ACC112 (cell line): ENCODE results near the gene STN1.

Source experiments
- H2AFZ ChIP-seq: fragments of 200-600 bp; sonication (generic); one replicate; pipeline ENCODE4 v1.6.0; 2017; ENCODE audit warnings: antibody characterized with exemption, low read length; ENCODE audit not compliant: unreplicated experiment
- H3K27ac ChIP-seq: fragments of 200-600 bp; sonication (generic); 2 replicates; pipeline ENCODE4 v1.5.1; 2014; ENCODE audit warnings: low read depth, mild to moderate bottlenecking, antibody characterized with exemption, low read length, moderate library complexity
- H3K27me3 ChIP-seq: fragments of 200-600 bp; sonication (generic); 2 replicates; pipeline ENCODE4 v1.6.1; 2014; ENCODE audit warnings: mild to moderate bottlenecking, antibody characterized with exemption, low read length, moderate library complexity, mixed read lengths; ENCODE audit not compliant: insufficient read depth
- H3K36me3 ChIP-seq: fragments of 200-600 bp; sonication (generic); 2 replicates; pipeline ENCODE4 v1.6.1; 2016; ENCODE audit warnings: mild to moderate bottlenecking, antibody characterized with exemption, low read length, moderate library complexity, mixed read lengths; ENCODE audit not compliant: insufficient read depth
- H3K4me1 ChIP-seq: fragments of 200-600 bp; sonication (generic); one replicate; pipeline ENCODE4 v1.6.1; 2016; ENCODE audit warnings: low read length, mixed read lengths; ENCODE audit not compliant: insufficient read depth, unreplicated experiment, control insufficient read depth
- H3K4me3 ChIP-seq: fragments of 200-600 bp; sonication (generic); 2 replicates; pipeline ENCODE4 v1.5.1; 2014; ENCODE audit warnings: mild to moderate bottlenecking, low read depth, low read length
- H3K79me2 ChIP-seq: fragments of 200-600 bp; sonication (generic); one replicate; pipeline ENCODE4 v1.6.0; 2016; ENCODE audit warnings: low read length; ENCODE audit not compliant: control insufficient read depth, unreplicated experiment, insufficient read depth

STN1 gene

GRCh38 chr10:103869336-103869735, 48.6 kb downstream of the STN1 start:
- Histone ChIP-seq H3K4me1 (no peaks in the 10 kb centered on the region), H3K4me3 (no peak overlapping the region), H3K36me3 (no peaks in the 10 kb centered on the region), H2AFZ (no peak overlapping the region), H3K79me2 (no peaks in the 10 kb centered on the region), H3K27me3 (0 out of 2 replicates have a peak, but pooled peaks cover 5% of the 10 kb centered on the region), H3K27ac (no peak overlapping the region)

- Histone ChIP-seq H3K4me1 (no peaks in the 10 kb centered on the region), H3K79me2 (no peaks in the 10 kb centered on the region), H2AFZ (no peak overlapping the region), H3K27ac (no peak overlapping the region), H3K27me3 (0 out of 2 replicates have a peak, but pooled peaks cover 5% of the 10 kb centered on the region), H3K4me3 (no peak overlapping the region), H3K36me3 (no peaks in the 10 kb centered on the region)
These were observed 49.8 kb downstream of the STN1 start for GRCh38 chr10:103868200-103868599.

DNA sequence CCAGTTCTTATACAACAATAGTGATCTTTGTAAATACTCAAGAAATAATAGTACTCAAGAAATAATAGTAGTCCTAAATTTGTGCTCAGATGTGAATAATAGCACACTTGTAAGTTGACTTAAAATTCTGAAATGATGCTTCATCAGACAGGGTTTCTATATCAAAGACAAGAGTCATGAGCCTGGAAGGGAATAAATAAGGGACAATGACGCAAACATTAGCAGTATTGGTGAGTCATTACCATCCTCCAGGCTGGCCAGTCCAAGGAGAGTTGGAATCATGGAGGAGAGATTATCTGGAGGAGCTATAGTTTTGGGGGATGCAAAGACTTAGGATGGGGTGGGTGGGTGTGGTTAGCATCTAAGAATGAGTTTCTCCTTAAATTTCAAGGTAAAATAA, 56.5 kb downstream of the STN1 start:
- no peaks in the 10 kb centered on the region for H3K79me2 ChIP-seq
- H2AFZ ChIP-seq: no peak overlapping the region
- no peaks in the 10 kb centered on the region for H3K36me3 ChIP-seq
- H3K4me1 ChIP-seq: no peaks in the 10 kb centered on the region
- no peak overlapping the region for H3K4me3 ChIP-seq
- H3K27ac ChIP-seq: no peak overlapping the region
- H3K27me3 ChIP-seq: 0 out of 2 replicates have a peak, but pooled peaks cover 5% of the 10 kb centered on the region

- Histone ChIP-seq H3K27ac (no peak overlapping the region), H3K79me2 (no peaks in the 10 kb centered on the region), H3K4me3 (no peak overlapping the region), H3K4me1 (peaks cover under 1% of the 10 kb centered on the region), H2AFZ (no peak overlapping the region), H3K36me3 (no peaks in the 10 kb centered on the region), H3K27me3 (no peaks in the 10 kb centered on the region)
These were observed 58.6 kb downstream of the STN1 start for GRCh38 chr10:103859161-103860086.

GRCh38 chr10:103858360-103858759, 59.6 kb downstream of the STN1 start:
- Histone ChIP-seq H2AFZ (no peak overlapping the region), H3K4me3 (no peak overlapping the region), H3K27me3 (no peaks in the 10 kb centered on the region), H3K79me2 (no peaks in the 10 kb centered on the region), H3K4me1 (peaks cover 5% of the 10 kb centered on the region), H3K27ac (no peak overlapping the region), H3K36me3 (no peaks in the 10 kb centered on the region)

GRCh38 chr10:103856797-103857170, 61.2 kb downstream of the STN1 start:
- H3K27ac ChIP-seq: no peak overlapping the region
- no peaks in the 10 kb centered on the region for H3K27me3 ChIP-seq
- H3K4me1 ChIP-seq: peaks cover 10% of the 10 kb centered on the region
- H3K79me2 ChIP-seq: no peaks in the 10 kb centered on the region
- no peak overlapping the region for H3K4me3 ChIP-seq
- no peak overlapping the region for H2AFZ ChIP-seq
- H3K36me3 ChIP-seq: no peaks in the 10 kb centered on the region

- H3K4me3 ChIP-seq: peak overlapping the region; percentile 79
- H2AFZ ChIP-seq: no peak overlapping the region
- peaks cover 10% of the 10 kb centered on the region for H3K4me1 ChIP-seq
- no peaks in the 10 kb centered on the region for H3K79me2 ChIP-seq
- no peak overlapping the region for H3K27ac ChIP-seq
- no peaks in the 10 kb centered on the region for H3K36me3 ChIP-seq
- H3K27me3 ChIP-seq: no peaks in the 10 kb centered on the region
These were observed 61.9 kb downstream of the STN1 start for GRCh38 chr10:103855852-103856796.

- Histone ChIP-seq H2AFZ (peak within 1 kb of the TSS; percentile 65), H3K4me3 (peak within 1 kb of the TSS; percentile 79), H3K79me2 (no peaks in the 10 kb centered on the region), H3K36me3 (no peaks in the 10 kb centered on the region), H3K27me3 (no peaks in the 10 kb centered on the region), H3K4me1 (peaks cover 16% of the 10 kb centered on the region), H3K27ac (no peak within 1 kb of the TSS)
These were observed 62.6 kb downstream of the STN1 start, which contains the start of gene SH3PXD2A for GRCh38 chr10:103855424-103855823. Gene SH3PXD2A (minus strand): TSS chr10:103855576. CDS start chr10:103855266, 310 bp downstream.

- no peaks in the 10 kb centered on the region for H3K36me3 ChIP-seq
- peaks cover 21% of the 10 kb centered on the region for H3K4me1 ChIP-seq
- H3K4me3 ChIP-seq: peak overlapping the region; percentile 79
- H3K27me3 ChIP-seq: no peaks in the 10 kb centered on the region
- peak overlapping the region; percentile 65 for H2AFZ ChIP-seq
- no peaks in the 10 kb centered on the region for H3K79me2 ChIP-seq
- no peak overlapping the region for H3K27ac ChIP-seq
These were observed 63.1 kb downstream of the STN1 start for GRCh38 chr10:103854686-103855391.

DNA sequence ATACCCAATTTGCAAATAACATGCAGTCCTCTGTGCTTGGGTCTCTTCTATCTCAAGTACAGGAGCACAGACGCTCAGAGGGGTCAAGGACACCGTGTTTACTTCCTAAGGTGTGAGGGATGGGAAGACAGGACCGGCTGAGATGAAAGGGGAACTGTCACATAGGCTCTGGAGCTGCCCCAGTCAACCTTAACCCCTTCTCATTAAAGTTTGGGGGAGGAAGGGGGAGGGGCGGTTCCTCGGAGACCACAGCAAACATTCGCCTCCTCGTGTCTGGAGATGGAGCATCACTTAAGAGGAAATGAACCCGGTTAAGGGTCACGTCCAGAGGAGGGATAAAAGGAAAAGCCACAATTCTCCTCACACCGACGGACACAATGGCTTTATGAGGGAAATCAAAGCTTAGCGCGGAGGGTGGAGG, 63.7 kb downstream of the STN1 start:
- Histone ChIP-seq H2AFZ (no peak overlapping the region), H3K27ac (no peak overlapping the region), H3K4me3 (peak overlapping the region; percentile 79), H3K27me3 (no peaks in the 10 kb centered on the region), H3K79me2 (no peaks in the 10 kb centered on the region), H3K4me1 (peaks cover 27% of the 10 kb centered on the region), H3K36me3 (no peaks in the 10 kb centered on the region)
